Measurements from ENCODE around the gene CRYGN. TPM values are rescaled to one million over a fixed set of nuclear protein-coding genes. Genes with fewer than 3 reads are reported as not detected.

CRYGN gene
- polyA plus RNA-seq, 3 donors, result not detected

- intact Hi-C loops (cut with micrococcal nuclease), result no loop called here
- DNase-seq, result no peak
- Histone ChIP-seq H3K4me3 (replicated peaks in 1 of 3; ENCODE audit: low read depth in 2 of 3, low read length in 3 of 3) (no peak overlapping the region), H2AFZ (ENCODE audit: insufficient read depth, low read depth, low read length, poor library complexity, severe bottlenecking) (no peak overlapping the region), H3K27me3 (ENCODE audit: control insufficient read depth in 2 of 2, insufficient read depth in 2 of 2, low read length in 2 of 2) (peaks cover 0 to 2% of the 10 kb centered on the region in 2 donors), H3K4me2 (replicated peaks; ENCODE audit: extremely low read depth, low read length, poor library complexity, severe bottlenecking) (no peak overlapping the region), H4K20me1 (ENCODE audit: insufficient read depth, low read length) (no peaks in the 10 kb centered on the region), H3K79me2 (ENCODE audit: insufficient read depth, low read length) (no peaks in the 10 kb centered on the region), H3K9ac (ENCODE audit: insufficient read depth, low read length, poor library complexity, severe bottlenecking) (no peak overlapping the region), H3K9me3 (replicated peaks in 1 of 2; ENCODE audit: control insufficient read depth in 1 of 2, insufficient read depth in 1 of 2, low read length in 2 of 2) (peaks cover 13 to 19% of the 10 kb centered on the region in 2 donors), H3K27ac (ENCODE audit: low read depth in 1 of 2, low read length in 2 of 2) (no peak overlapping the region), H3K4me1 (ENCODE audit: control insufficient read depth in 1 of 2, insufficient read depth in 2 of 2, low read length in 2 of 2) (no peaks in the 10 kb centered on the region), H3K36me3 (replicated peaks in 1 of 2; ENCODE audit: control insufficient read depth in 1 of 2, insufficient read depth in 2 of 2, low read length in 2 of 2) (peaks cover 9 to 10% of the 10 kb centered on the region in 2 donors)
- Mint-ChIP-seq H3K9me3 (peaks cover 11 to 21% (median 16%) of the 10 kb centered on the region in 7 donors), H3K4me1 (peaks cover 3% of the 10 kb centered on the region), H3K27ac (peak overlapping the region in 1 of 7 donors; percentile 20), H3K27me3 (ENCODE audit: low read depth in 3 of 3) (peaks cover 13 to 24% (median 19%) of the 10 kb centered on the region in 3 donors), H3K4me3 (no peak overlapping the region), H3K36me3 (peaks cover 15 to 18% of the 10 kb centered on the region in 2 donors)
- WGBS (ENCODE audit: insufficient coverage), result 86% methylated on average over 8 of the region's 10 CpGs
- TF ChIP-seq, protein P1, sequence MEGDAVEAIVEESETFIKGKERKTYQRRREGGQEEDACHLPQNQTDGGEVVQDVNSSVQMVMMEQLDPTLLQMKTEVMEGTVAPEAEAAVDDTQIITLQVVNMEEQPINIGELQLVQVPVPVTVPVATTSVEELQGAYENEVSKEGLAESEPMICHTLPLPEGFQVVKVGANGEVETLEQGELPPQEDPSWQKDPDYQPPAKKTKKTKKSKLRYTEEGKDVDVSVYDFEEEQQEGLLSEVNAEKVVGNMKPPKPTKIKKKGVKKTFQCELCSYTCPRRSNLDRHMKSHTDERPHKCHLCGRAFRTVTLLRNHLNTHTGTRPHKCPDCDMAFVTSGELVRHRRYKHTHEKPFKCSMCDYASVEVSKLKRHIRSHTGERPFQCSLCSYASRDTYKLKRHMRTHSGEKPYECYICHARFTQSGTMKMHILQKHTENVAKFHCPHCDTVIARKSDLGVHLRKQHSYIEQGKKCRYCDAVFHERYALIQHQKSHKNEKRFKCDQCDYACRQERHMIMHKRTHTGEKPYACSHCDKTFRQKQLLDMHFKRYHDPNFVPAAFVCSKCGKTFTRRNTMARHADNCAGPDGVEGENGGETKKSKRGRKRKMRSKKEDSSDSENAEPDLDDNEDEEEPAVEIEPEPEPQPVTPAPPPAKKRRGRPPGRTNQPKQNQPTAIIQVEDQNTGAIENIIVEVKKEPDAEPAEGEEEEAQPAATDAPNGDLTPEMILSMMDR (IDR thresholded peaks at IDR 0.05), result no peak
Observed at GRCh38 chr7:151460474-151460855, 20.5 kb upstream of the CRYGN start.

GRCh38 chr7:151459726-151460473 lies 20.0 kb upstream of the CRYGN start:
- intact Hi-C loops (cut with micrococcal nuclease), result no loop called here
- H3K4me3 ChIP-seq (replicated peaks in 1 of 3; ENCODE audit: low read depth in 2 of 3, low read length in 3 of 3), result no peak overlapping the region
- no peak overlapping the region for H3K27ac ChIP-seq (ENCODE audit: low read depth in 1 of 2, low read length in 2 of 2)
- no peak overlapping the region for H3K9ac ChIP-seq (ENCODE audit: insufficient read depth, low read length, poor library complexity, severe bottlenecking)
- Mint-ChIP-seq H3K9me3 (peaks cover 11 to 21% (median 14%) of the 10 kb centered on the region in 7 donors), H3K27ac (no peak overlapping the region), H3K27me3 (ENCODE audit: low read depth in 3 of 3) (peaks cover 13 to 24% (median 19%) of the 10 kb centered on the region in 3 donors), H3K4me1 (peaks cover 3% of the 10 kb centered on the region), H3K4me3 (peak overlapping the region in 1 of 2 donors; percentile 1), H3K36me3 (peaks cover 9 to 12% of the 10 kb centered on the region in 2 donors)
- no peak overlapping the region for H2AFZ ChIP-seq (ENCODE audit: insufficient read depth, low read depth, low read length, poor library complexity, severe bottlenecking)
- no peaks in the 10 kb centered on the region for H3K79me2 ChIP-seq (ENCODE audit: insufficient read depth, low read length)
- TF ChIP-seq, protein P1 (IDR thresholded peaks at IDR 0.05), result no peak
- DNase-seq, result no peak
- no peak overlapping the region for H3K4me2 ChIP-seq (replicated peaks; ENCODE audit: extremely low read depth, low read length, poor library complexity, severe bottlenecking)
- 39% methylated on average over 22 of the region's 25 CpGs for WGBS (ENCODE audit: insufficient coverage)
- H3K4me1 ChIP-seq (ENCODE audit: control insufficient read depth in 1 of 2, insufficient read depth in 2 of 2, low read length in 2 of 2), result no peaks in the 10 kb centered on the region
- H4K20me1 ChIP-seq (ENCODE audit: insufficient read depth, low read length), result no peaks in the 10 kb centered on the region
- peaks cover 0 to 2% of the 10 kb centered on the region in 2 donors for H3K27me3 ChIP-seq (ENCODE audit: control insufficient read depth in 2 of 2, insufficient read depth in 2 of 2, low read length in 2 of 2)
- H3K36me3 ChIP-seq (replicated peaks in 1 of 2; ENCODE audit: control insufficient read depth in 1 of 2, insufficient read depth in 2 of 2, low read length in 2 of 2), result peaks cover 4 to 5% of the 10 kb centered on the region in 2 donors
- peaks cover 13 to 19% of the 10 kb centered on the region in 2 donors for H3K9me3 ChIP-seq (replicated peaks in 1 of 2; ENCODE audit: control insufficient read depth in 1 of 2, insufficient read depth in 1 of 2, low read length in 2 of 2)
